GM18505 (cell line): ENCODE results near the gene PRKCA.
"Not testable (repeated sequence)": the region's sequence is repeated elsewhere in the genome, so short reads cannot be mapped to it uniquely, and the experiment has no call there.

Experiments used
- ATAC-seq: cut with Tn5 transposase; IDR thresholded peaks from one replicate; pipeline ENCODE4 v1.9.1; 2021; ENCODE audit not compliant: unreplicated experiment
- POLR2A ChIP-seq: IDR thresholded peaks from 4 replicates; pipeline ENCODE4 v1.6.1; 2011; ENCODE audit warnings: borderline replicate concordance; ENCODE audit not compliant: insufficient read depth, insufficient read length; ENCODE audit errors: extremely low read depth

PRKCA gene

GRCh38 chr17:66322764-66323163, 20.4 kb downstream of the PRKCA start:
- ATAC-seq, result no peak

GRCh38 chr17:66324381-66325004, 22.1 kb downstream of the PRKCA start:
- not testable (repeated sequence) for ATAC-seq

More at GRCh38 chr17:66322764-66323163, 20.4 kb downstream of the PRKCA start:
- no peak for TF ChIP-seq POLR2A

DNA sequence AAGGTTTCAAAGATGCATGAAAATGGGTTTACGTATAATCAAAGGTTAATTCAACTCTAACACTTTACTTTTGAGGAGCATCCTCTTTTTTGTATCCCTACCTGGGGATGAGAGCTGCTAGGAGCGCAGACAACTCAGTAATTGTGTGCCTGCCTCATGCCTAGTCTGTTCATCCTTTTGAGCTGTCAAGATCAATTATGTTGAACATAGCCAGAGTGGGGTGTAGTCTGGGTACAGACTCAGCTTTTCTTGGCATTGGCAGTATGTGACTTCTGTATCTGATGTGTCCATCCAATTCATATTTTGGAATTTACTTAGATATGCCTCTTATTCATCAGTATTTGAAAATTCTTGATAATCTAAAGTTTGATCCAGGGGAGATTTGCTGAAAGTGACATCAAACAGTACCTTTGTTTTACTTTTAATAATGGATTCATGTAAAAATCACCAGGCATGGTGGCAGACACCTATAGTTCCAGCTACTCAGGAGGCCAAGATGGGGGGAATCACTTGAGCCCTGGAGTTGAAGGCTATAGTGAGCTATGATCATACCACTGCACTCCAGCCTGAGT, 24.1 kb downstream of the PRKCA start:
- ATAC-seq, result no peak
- no peak for TF ChIP-seq POLR2A

- no peak for TF ChIP-seq POLR2A
These were observed 28.2 kb downstream of the PRKCA start for GRCh38 chr17:66330646-66331037.

GRCh38 chr17:66331038-66331816, 28.8 kb downstream of the PRKCA start:
- ATAC-seq, result no peak
- TF ChIP-seq POLR2A, result no peak

More at GRCh38 chr17:66330646-66331037, 28.2 kb downstream of the PRKCA start:
- ATAC-seq, result no peak

- ATAC-seq, result no peak
- no peak for TF ChIP-seq POLR2A
These were observed 33.4 kb downstream of the PRKCA start for GRCh38 chr17:66335797-66336196.

DNA sequence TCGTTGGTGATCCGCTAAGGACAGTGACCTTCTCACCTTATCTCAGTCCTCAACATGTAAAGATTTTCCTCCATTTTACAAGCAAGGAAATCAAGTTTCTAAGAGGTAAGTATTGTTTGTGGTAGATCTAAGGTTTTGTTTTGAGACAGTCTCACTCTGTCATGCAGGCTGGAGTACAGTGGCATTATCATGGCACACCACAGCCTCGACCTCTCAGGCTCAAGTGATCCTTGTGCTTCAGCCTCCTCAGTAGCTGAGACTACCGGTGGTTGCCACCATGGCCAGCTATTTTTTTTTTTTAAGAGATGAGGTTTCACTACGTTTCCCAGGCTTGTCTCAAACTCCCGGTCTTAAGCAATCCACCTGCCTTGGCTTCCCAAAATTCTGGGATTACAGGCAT, 34.9 kb downstream of the PRKCA start:
- no peak for ATAC-seq
- no peak for TF ChIP-seq POLR2A

DNA sequence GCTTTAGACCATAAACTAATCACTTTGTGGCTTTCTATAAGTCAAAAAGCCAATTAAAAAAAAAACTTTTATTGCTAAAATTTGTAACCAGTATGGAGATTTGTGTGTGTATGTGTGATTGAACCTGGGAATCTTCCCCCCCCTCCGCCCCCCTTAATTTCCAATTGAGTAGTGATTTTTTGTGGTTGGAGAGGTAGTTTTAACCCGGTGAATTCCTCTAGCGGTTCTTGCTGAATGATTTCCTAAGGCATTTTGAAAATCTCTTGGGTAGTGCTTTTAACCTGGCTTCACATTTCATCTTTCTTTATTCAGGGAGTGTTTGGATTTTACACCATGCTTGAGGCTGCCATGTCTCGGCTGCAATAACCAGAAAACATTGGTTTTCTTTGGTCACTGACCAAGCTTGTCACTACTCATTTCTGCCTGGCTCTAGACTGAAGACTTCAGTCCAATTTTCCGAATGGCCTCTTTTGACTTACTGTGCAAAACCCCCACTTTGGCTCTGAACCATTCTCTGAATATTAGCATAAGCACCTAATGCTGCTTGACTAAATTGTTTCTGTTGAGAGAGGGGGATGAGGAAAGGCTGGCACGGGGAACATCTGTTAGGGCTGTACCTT, 35.6 kb downstream of the PRKCA start:
- TF ChIP-seq POLR2A, result no peak
- ATAC-seq, result no peak

DNA sequence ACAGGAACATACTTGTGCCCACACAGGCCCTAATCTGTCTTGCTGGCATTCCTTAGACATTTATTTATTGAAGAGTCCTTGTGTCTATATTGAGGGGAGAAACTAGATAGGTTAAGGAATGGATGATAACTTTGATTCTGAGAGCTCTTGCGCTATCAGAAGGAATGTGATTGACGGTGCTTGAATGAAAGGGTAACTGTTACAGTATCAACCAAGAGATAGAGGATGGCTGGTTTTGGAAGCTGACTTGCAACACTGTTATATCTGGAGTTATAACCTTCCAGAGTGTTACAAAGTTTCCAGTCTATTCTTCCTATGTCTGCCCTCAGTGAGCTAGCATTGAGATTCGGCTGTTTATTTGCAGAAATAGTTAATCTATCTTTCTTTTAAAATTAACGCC, 36.5 kb downstream of the PRKCA start:
- no peak for ATAC-seq
- no peak for TF ChIP-seq POLR2A

DNA sequence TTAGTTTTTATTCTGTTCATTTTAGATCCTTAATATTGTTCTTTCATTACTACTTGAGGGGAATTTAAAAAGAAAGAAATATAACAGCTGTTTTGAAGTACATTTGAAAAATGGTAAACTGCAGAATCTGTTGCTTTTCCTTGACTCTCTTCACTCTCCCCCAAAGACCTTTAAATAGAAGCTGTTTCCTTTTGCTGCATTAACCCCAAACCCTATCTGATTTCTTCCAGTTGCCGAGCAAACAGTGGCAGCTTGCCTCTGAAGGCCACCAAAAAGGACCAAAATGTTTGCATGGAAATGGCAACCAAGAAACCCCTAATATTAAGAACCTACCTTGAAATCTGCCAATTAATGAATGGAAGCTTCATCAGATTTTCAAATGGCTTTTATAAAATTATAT, 37.1 kb downstream of the PRKCA start:
- no peak for ATAC-seq
- no peak for TF ChIP-seq POLR2A

DNA sequence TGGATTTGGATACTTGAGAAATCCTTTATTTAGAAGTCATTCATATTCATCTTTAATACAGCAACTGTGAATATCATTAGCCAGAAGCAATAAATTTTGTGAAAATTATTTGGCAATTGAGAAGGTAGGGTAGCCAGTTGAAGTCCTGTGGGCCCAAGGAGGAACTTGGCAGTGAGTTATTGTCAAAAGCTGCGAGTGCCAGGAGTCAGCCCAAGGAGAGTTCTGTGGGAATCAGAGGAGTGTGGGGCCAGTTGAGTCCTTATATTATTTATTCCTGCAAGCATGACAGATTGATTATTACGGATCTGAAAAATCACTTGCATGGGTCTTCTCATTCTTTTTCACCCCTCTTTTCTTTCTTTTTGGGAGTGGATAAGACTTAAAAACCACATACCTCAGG, 38.3 kb downstream of the PRKCA start:
- ATAC-seq, result no peak
- TF ChIP-seq POLR2A, result no peak

DNA sequence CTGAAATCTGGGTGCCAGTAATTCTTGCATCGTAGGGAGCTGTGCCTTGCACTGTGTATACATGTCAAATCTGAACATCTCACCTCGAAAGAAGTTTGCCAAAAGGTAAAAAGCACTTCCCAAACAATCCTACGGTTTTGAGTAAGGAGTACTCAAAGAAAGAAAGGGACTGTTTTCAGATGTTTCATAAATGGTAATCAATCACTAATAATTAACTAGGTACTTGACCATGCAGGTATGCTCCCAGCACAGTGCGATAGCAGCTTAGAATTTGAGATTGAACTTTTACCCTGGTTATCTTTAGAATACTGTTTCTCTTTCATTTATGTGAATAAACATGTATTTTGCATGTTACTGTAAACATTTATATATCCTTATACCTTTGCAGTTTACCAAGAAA, 39.0 kb downstream of the PRKCA start:
- TF ChIP-seq POLR2A, result no peak
- no peak for ATAC-seq

GRCh38 chr17:66342263-66342662, 39.9 kb downstream of the PRKCA start:
- not testable (repeated sequence) for ATAC-seq
